Prostate gland (tissue), 2 donors: ENCODE measurements around the gene ZC3HAV1L. TPM values are rescaled to one million over a fixed set of nuclear protein-coding genes. Genes with fewer than 3 reads are reported as not detected.
"Not testable (repeated sequence)": the region's sequence is repeated elsewhere in the genome, so short reads cannot be mapped to it uniquely, and the experiment has no call there.

Source experiments
- DNase-seq: peaks from one replicate; pipeline ENCODE4 v3.0.0-alpha.2; 2019; ENCODE audit warnings: low spot score
- H3K27ac ChIP-seq, 2 donors: fragments of 200-600 bp; sonication (generic); 2 replicates each; pipeline ENCODE4 v1.5.1; 2017 to 2019
- H3K27me3 ChIP-seq: fragments of 200-600 bp; sonication (generic); replicated peaks from 2 replicates; pipeline ENCODE4 v1.5.1; 2019; ENCODE audit not compliant: insufficient read depth
- H3K36me3 ChIP-seq, 2 donors: fragments of 200-600 bp; sonication (generic); 1 replicate in 1 of 2; 2 replicates in 1 of 2; pipeline versions ENCODE4 v1.5.1 to v1.8.1; 2017 to 2019
- H3K4me1 ChIP-seq: fragments of 200-600 bp; sonication (generic); replicated peaks from 2 replicates; pipeline ENCODE4 v1.5.1; 2019
- H3K4me3 ChIP-seq, 2 donors: fragments of 200-600 bp; sonication (generic); 2 replicates each; pipeline ENCODE4 v1.5.1; 2017 to 2019
- H3K9me3 ChIP-seq: fragments of 200-600 bp; sonication (generic); 2 replicates; pipeline ENCODE4 v1.5.1; 2017
- CTCF ChIP-seq, 4 experiments: fragments of 200-600 bp in 2 of 4; fragments of 450-650 bp in 2 of 4; sonication (generic) in 2 of 4; IDR thresholded peaks; 1 replicate in 3 of 4; 2 replicates in 1 of 4; pipeline ENCODE4 v1.5.1; 2016 to 2019; ENCODE audit warnings: antibody characterized with exemption in 4 of 4, mild to moderate bottlenecking in 2 of 4, moderate library complexity in 2 of 4
- POLR2A ChIP-seq: fragments of 450-650 bp; IDR thresholded peaks from one replicate; pipeline ENCODE4 v1.6.1; 2016; ENCODE audit warnings: antibody characterized with exemption, mild to moderate bottlenecking
- POLR2AphosphoS5 ChIP-seq: sonication (generic); formaldehyde crosslinking; IDR thresholded peaks from one replicate; pipeline ENCODE4 v1.6.1; 2017; ENCODE audit warnings: antibody characterized with exemption
- WGBS: methylation state at CpG from one replicate; pipeline ENCODE4 v1.1.5; 2018; 5-methylcytosine and 5-hydroxymethylcytosine counted together
- intact Hi-C: fragments of 100-400 bp; cut with DNase I; formaldehyde crosslinking; loops from one replicate; pipeline ENCODE4 v1.14.2; 2022
- total RNA-seq, 2 donors: library from RNA; depleted of rRNA; stranded (reverse); fragments of >200 nt; gene quantifications; one replicate each; pipeline ENCODE4 v1.1.0, GENCODE V29; 2016

Gene ZC3HAV1L
- total RNA-seq, 2 donors from 2014 or later, result 25.8 to 26.0 TPM

GRCh38 chr7:138979226-138979979 is 56.4 kb downstream of the ZC3HAV1L start:
- TF ChIP-seq POLR2A (no peak), POLR2AphosphoS5 (no peak), CTCF (IDR thresholded peaks at IDR 0.05) (no peak)
- no peak overlapping the region for H3K4me3 ChIP-seq
- no peaks in the 10 kb centered on the region for H3K27me3 ChIP-seq
- intact Hi-C loops, result no loop called here
- H3K9me3 ChIP-seq, result no peaks in the 10 kb centered on the region
- 92% methylated on average over 6 of the region's 6 CpGs for WGBS
- no peak for DNase-seq
- no peaks in the 10 kb centered on the region for H3K36me3 ChIP-seq
- no peaks in the 10 kb centered on the region for H3K4me1 ChIP-seq
- no peak overlapping the region for H3K27ac ChIP-seq

GRCh38 chr7:138978541-138979184 is 57.2 kb downstream of the ZC3HAV1L start:
- H3K27me3 ChIP-seq, result no peaks in the 10 kb centered on the region
- TF ChIP-seq CTCF (IDR thresholded peaks at IDR 0.05), result no peak
- no peak for TF ChIP-seq POLR2AphosphoS5
- no peak overlapping the region for H3K4me3 ChIP-seq
- intact Hi-C loops, result no loop called here
- H3K36me3 ChIP-seq, result no peaks in the 10 kb centered on the region
- no peak overlapping the region for H3K27ac ChIP-seq
- H3K4me1 ChIP-seq, result no peaks in the 10 kb centered on the region
- no peak for DNase-seq
- WGBS, result 83% methylated on average over 6 of the region's 6 CpGs
- H3K9me3 ChIP-seq, result no peaks in the 10 kb centered on the region

GRCh38 chr7:138976161-138976560 is 59.7 kb downstream of the ZC3HAV1L start:
- intact Hi-C loops, H3K9me3 ChIP-seq, H3K27me3 ChIP-seq, H3K27ac ChIP-seq, H3K4me1 ChIP-seq, H3K36me3 ChIP-seq, DNase-seq, H3K4me3 ChIP-seq: not testable (repeated sequence)
- WGBS, result 89% methylated on average over 11 of the region's 11 CpGs

Other genes starting within 250 kb of the ZC3HAV1L start
- under 1 TPM in 1 of 2 donors, not detected in 1; 0.55 TPM for gene TMEM213, start 238.0 kb downstream of the ZC3HAV1L start, total RNA-seq
- gene ATP6V0A4, start 237.8 kb downstream of the ZC3HAV1L start, total RNA-seq, result 1 to 10 TPM in 1 of 2 donors, under 1 TPM in 1; 0.62 to 1.2 TPM
- gene KIAA1549, start 54.7 kb downstream of the ZC3HAV1L start, total RNA-seq, result 1 to 10 TPM; 3.7 to 8.8 TPM
- gene ZC3HAV1, start 73.7 kb upstream of the ZC3HAV1L start, total RNA-seq, result 10 to 100 TPM; 41.2 to 47.9 TPM
- gene UBN2, start 195.2 kb upstream of the ZC3HAV1L start, total RNA-seq, result 10 to 100 TPM; 13.9 to 25.2 TPM